Thoracic aorta (tissue), 2 donors: Measurements from ENCODE around the gene FRMPD4. TPM values are rescaled to one million over a fixed set of nuclear protein-coding genes. Genes with fewer than 3 reads are reported as not detected.

Source experiments
- ATAC-seq: fragments of 150-250 bp; one replicate; pipeline ENCODE4 v1.8.0; 2017; ENCODE audit warnings: low read depth; ENCODE audit not compliant: insufficient number of reproducible peaks, low FRiP score
- DNase-seq: peaks from one replicate; pipeline ENCODE4 v3.0.0-alpha.2; 2020; ENCODE audit warnings: low spot score
- H3K27ac ChIP-seq, 2 donors: fragments of 200-600 bp; sonication (generic); 1 replicate in 1 of 2; 2 replicates in 1 of 2; pipeline ENCODE4 v1.5.1; 2016; ENCODE audit warnings: mild to moderate bottlenecking in 2 of 2, moderate library complexity in 2 of 2
- H3K27me3 ChIP-seq: fragments of 200-600 bp; sonication (generic); replicated peaks from 2 replicates; pipeline ENCODE4 v1.6.0; 2016; ENCODE audit warnings: mild to moderate bottlenecking; ENCODE audit not compliant: insufficient read depth
- H3K36me3 ChIP-seq: fragments of 200-600 bp; sonication (generic); one replicate; pipeline ENCODE4 v1.5.1; 2016
- H3K4me1 ChIP-seq, 2 donors: fragments of 200-600 bp; sonication (generic); 1 replicate in 1 of 2; 2 replicates in 1 of 2; pipeline versions ENCODE4 v1.5.1 to v1.6.0; 2016; ENCODE audit warnings: low read depth in 2 of 2, mild to moderate bottlenecking in 1 of 2; ENCODE audit not compliant: control insufficient read depth in 1 of 2
- H3K4me3 ChIP-seq: fragments of 200-600 bp; sonication (generic); 2 replicates; pipeline ENCODE4 v1.5.1; 2016; ENCODE audit warnings: mild to moderate bottlenecking
- H3K9me3 ChIP-seq: fragments of 200-600 bp; sonication (generic); 2 replicates; pipeline ENCODE4 v1.5.1; 2016
- CTCF ChIP-seq: fragments of 200-600 bp; sonication (generic); IDR thresholded peaks from one replicate; pipeline ENCODE4 v1.5.1; 2019; ENCODE audit warnings: antibody characterized with exemption
- total RNA-seq, 2 donors: library from RNA; depleted of rRNA; stranded (reverse); fragments of >200 nt; gene quantifications; one replicate each; pipeline versions ENCODE4 v1.1.0 to v1.2.3, GENCODE V29; 2016

FRMPD4 gene
- total RNA-seq, 2 donors from 2014 or later: not detected

GRCh38 chrX:12210196-12210815 lies 72.0 kb downstream of the FRMPD4 start:
- H3K4me1 ChIP-seq: no peaks in the 10 kb centered on the region
- H3K36me3 ChIP-seq: no peaks in the 10 kb centered on the region
- H3K4me3 ChIP-seq: no peak overlapping the region
- no peaks in the 10 kb centered on the region for H3K27me3 ChIP-seq
- no peak for TF ChIP-seq CTCF
- ATAC-seq (no peak), DNase-seq (no peak)
- no peak overlapping the region for H3K27ac ChIP-seq
- no peaks in the 10 kb centered on the region for H3K9me3 ChIP-seq

GRCh38 chrX:12210971-12211370 lies 72.7 kb downstream of the FRMPD4 start:
- no peaks in the 10 kb centered on the region for H3K36me3 ChIP-seq
- no peaks in the 10 kb centered on the region for H3K9me3 ChIP-seq
- TF ChIP-seq CTCF: no peak
- no peaks in the 10 kb centered on the region for H3K4me1 ChIP-seq
- no peak overlapping the region for H3K4me3 ChIP-seq
- DNase-seq (no peak), ATAC-seq (no peak)
- no peaks in the 10 kb centered on the region for H3K27me3 ChIP-seq
- no peak overlapping the region for H3K27ac ChIP-seq

- Histone ChIP-seq H3K36me3 (no peaks in the 10 kb centered on the region), H3K27ac (no peak overlapping the region), H3K4me3 (no peak overlapping the region), H3K9me3 (no peaks in the 10 kb centered on the region), H3K4me1 (no peaks in the 10 kb centered on the region), H3K27me3 (no peaks in the 10 kb centered on the region)
- ATAC-seq: no peak
- no peak for TF ChIP-seq CTCF
- no peak for DNase-seq
Measured at GRCh38 chrX:12223650-12224049, 85.4 kb downstream of the FRMPD4 start.

GRCh38 chrX:12225107-12225506 lies 86.8 kb downstream of the FRMPD4 start:
- DNase-seq (no peak), ATAC-seq (no peak)
- no peaks in the 10 kb centered on the region for H3K36me3 ChIP-seq
- no peak for TF ChIP-seq CTCF
- H3K4me3 ChIP-seq: no peak overlapping the region
- no peak overlapping the region for H3K27ac ChIP-seq
- H3K27me3 ChIP-seq: no peaks in the 10 kb centered on the region
- H3K4me1 ChIP-seq: no peaks in the 10 kb centered on the region
- no peaks in the 10 kb centered on the region for H3K9me3 ChIP-seq

GRCh38 chrX:12227412-12228041 lies 89.3 kb downstream of the FRMPD4 start:
- Histone ChIP-seq H3K27ac (no peak overlapping the region), H3K4me1 (no peaks in the 10 kb centered on the region), H3K9me3 (no peaks in the 10 kb centered on the region), H3K4me3 (no peak overlapping the region), H3K36me3 (no peaks in the 10 kb centered on the region), H3K27me3 (no peaks in the 10 kb centered on the region)
- ATAC-seq (no peak), DNase-seq (no peak)
- no peak for TF ChIP-seq CTCF
